Measurements from ENCODE around the gene PFKL.

DNA sequence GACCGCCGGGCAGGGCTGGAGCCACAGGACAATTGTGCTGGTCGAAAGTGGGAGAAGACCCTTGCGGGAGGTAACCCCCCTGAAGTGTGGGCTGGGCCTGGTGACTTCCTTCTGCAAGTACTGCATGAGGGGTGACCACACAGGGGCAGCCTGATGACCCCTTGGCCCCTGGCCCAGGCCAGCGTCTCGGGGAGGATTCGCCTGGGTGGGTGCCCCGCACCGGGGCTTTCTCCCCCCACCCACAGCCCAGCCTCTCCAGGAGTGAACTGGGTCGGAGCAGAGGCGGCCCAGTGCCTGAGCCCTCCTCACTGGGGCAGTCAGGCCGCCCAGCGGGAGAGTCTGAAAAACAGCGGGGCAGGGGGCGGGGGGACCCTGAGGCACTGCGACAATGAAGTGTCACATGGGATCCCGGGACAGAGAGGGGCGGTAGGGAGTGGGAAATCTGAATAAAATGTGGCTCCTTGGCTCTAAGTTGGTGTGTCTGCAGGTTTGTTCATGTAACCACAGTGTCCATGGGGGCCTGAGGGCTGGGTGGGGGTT, 36.6 kb upstream of the PFKL start:
- TF ChIP-seq, protein P1, sequence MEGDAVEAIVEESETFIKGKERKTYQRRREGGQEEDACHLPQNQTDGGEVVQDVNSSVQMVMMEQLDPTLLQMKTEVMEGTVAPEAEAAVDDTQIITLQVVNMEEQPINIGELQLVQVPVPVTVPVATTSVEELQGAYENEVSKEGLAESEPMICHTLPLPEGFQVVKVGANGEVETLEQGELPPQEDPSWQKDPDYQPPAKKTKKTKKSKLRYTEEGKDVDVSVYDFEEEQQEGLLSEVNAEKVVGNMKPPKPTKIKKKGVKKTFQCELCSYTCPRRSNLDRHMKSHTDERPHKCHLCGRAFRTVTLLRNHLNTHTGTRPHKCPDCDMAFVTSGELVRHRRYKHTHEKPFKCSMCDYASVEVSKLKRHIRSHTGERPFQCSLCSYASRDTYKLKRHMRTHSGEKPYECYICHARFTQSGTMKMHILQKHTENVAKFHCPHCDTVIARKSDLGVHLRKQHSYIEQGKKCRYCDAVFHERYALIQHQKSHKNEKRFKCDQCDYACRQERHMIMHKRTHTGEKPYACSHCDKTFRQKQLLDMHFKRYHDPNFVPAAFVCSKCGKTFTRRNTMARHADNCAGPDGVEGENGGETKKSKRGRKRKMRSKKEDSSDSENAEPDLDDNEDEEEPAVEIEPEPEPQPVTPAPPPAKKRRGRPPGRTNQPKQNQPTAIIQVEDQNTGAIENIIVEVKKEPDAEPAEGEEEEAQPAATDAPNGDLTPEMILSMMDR (IDR thresholded peaks at IDR 0.05), result no peak
- TF ChIP-seq POLR2A (IDR thresholded peaks at IDR 0.05) (no peak), EP300 (IDR thresholded peaks at IDR 0.05; ENCODE audit: low read depth) (no peak)
